GM18873 (cell line): ENCODE results near the gene SORCS2.

Experiments
- ATAC-seq: cut with Tn5 transposase; IDR thresholded peaks from one replicate; pipeline ENCODE4 v1.9.1; 2021; ENCODE audit warnings: mild to moderate bottlenecking, moderate library complexity, moderate number of reproducible peaks; ENCODE audit not compliant: unreplicated experiment, low FRiP score

The SORCS2 gene

DNA sequence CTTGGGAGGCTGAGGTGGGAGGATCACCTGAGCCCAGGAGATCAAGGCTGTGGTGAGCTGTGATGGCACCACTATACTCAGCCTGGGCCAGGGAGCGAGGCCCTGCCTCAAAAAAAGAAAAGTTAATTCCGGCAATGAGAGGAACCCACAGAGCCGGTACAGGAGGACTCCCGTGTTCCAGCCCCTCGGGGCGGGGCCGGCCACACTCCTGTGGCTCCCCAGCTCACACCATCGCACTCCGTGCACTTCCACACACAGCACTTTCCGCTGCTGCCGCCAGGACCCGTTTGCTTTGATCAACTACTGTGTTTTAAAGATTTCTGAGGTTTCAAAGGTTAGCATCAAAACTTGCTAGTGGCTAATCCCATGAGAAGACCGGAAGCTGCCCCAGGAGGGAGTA is 575.6 kb downstream of the SORCS2 start:
- ATAC-seq: no peak

DNA sequence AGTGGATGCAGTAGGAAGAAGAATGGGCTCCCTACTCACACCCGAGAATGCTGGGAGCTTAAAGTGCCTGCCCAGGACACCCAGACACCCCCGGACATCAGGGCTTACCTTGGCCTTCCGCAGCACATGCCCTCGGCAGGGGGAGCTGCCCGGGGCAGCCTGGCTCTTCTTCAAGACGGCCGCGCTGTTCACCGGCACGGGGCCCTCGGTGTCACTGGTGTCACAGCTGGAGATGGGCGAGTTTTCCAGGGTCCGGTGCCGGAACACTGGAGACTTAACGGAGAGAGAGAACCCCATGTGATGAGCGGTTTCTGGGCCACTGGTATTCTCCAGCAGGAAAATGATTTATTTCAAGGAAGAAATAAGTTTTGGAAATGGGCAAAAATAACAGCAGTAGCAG is 576.4 kb downstream of the SORCS2 start:
- no peak for ATAC-seq

DNA sequence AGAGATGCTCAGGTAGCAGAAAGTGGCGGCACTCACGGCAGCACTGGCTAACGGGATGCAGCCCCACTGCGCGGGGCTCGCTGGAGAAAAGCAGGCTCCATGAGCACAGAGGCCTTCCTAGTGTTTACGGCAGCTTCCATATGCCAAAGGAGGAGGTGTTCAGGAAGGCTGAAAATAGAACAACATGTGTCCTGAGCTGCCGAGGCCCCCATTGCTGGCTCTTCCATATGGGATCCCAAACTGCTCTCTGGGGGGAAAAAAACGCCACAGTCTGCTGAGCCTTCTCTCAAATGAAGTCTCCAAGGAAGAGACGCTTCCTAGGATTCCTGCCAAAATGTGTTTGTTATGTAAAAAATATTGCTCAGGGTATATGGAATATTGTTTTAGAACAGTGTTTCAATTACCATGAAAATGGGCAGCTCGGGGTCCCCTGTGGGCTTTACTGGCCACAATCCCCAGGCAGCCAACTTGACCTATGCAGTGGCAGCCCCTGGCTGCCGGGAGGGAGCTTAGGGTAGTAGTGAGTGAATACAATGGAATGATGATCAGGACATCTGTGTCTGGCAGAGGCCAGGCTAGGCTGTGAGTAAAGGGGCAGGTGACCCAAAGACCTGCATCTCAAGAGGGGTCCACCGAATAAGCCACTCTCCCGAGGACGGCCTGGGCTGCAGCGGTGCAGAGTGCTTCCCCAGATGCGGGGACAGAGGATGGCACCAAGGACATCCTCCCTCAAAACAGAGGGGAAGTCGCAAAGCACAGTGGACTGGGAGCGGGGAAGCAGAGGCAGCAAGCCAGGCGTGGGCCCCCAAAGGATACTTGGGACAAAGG is 577.3 kb downstream of the SORCS2 start:
- ATAC-seq: no peak

DNA sequence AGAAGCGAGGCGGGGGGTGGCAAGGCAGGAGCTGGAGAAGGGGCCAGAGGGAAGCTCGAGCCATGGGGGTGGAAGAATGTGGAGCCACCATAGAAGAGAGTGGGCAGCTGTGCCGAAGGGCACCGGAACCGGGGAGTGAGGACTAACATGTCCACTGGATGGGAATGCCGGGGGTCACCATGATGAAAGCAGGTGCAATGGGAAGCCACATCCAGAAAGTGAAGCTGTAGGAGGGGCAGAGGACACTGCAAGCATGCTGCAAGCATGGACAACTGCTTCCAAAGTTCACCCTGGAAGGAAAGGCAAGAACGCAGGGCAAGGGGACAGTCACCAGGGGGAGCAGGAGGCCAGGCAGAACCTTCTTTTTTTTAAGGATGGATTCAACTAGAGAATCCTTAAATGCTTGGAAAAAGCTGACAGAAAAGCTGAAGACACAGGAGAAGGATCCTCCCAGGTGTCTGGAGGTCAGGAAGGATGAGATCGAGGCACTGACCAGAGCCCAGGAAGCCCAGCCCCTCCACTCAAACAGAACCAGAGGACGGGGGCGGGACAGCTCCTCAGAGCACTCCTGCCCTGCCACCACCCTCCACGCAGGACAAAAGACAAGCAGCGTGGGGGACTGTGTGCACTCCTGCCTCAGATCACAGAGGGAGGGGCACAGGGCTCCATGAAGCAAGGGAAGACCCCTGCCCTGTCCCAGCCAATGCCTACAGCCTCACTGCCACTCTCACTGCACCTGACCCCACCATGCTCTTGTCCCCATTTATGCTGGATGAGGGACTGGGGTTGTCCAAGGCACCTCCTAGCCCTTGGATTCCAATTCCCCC is 578.1 kb downstream of the SORCS2 start:
- ATAC-seq: no peak

DNA sequence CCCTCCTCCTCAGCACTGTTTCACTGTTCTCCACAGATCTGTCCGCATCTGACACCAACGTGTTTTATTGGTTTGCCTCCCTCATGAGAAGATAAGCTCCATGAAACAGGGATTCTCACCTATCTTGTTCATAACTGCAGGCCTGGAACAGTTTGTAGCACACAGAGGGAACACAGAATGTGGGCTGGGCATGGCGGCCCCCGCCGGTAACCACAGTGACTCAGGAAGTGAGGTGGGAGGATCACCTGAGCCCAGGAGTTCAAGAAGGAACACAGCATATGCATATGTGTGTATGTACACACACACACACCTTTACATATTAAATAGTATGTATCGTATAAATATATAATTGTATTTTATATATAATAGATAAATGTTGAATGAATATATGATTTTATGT is 578.7 kb downstream of the SORCS2 start:
- no peak for ATAC-seq

DNA sequence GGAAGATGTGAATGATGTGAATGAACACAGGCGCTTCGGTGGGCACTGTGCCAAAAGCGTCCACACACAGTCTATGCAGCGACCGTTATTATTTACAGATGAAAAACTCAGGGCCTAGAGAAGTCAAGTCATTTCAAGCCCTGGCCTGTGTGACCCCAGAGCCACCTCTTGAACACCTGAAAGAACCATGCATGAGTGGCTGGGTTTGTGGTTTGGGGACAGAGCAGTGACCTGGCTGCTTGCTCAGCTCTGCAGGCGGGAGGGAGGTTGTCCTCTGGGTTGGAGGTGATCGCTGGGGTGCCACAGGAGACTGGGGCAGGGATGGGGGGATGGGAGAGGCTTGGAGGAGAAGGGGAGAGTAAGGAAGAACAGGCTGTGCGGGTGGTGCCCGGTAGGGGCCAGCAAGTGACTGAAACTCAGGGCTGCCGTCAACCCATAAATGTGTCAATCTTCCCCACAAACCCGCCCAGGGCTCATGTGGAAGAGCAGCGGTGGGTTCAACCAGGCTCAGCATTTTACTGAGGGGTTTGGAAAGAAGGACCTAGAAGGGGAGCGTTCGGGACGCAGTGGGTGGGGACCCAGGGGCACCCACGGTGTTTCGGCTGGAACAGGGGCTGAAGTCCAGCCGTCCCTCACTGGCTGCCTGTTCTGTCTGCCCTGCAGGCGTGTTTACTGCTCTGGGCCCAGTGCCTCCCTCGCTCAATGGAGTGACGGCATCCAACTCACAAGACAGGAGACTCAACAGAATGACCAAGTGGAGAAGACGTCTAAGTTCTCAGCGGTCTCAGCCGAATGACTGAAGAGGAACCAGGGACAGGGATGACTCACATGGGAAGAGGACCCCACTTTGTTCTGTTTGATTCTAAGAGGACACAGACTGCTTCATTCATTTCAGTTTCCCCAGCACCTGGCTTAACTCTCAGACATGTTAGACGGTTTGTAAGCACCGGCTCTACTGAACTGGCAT is 579.5 kb downstream of the SORCS2 start:
- peak; percentile 96 for ATAC-seq

DNA sequence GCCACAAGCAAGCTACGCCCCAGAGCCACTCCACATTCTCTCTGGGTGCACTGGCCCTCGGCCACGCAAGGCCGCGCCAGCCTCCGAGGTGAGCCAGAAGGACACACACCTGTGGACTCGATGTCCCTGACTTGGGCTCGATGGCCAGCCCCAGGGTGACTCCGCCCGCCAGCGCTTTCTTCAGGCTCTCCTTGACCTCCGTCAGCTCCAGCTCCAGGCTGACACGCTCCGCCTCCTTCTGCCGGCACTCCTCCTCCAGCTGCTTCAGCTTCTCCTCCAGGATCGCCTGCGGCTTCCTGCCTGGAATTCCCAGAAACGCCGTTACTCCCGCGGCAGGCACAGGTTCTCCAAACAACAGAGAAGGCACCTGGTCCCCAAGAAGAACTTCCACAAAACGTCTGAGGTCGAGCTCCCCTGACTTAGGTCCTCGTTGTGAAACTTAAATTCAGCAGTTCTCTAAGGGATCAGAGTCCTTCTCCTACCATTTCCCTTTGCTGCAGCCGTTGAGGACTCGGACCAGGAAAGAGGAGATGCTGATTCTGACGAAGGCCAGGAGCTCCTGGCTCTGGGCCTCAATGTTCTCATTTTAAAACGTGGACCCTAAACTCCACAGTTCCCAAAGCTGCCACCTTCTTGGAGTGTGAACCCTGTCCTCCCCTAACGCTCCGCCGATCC is 580.5 kb downstream of the SORCS2 start:
- no peak for ATAC-seq

DNA sequence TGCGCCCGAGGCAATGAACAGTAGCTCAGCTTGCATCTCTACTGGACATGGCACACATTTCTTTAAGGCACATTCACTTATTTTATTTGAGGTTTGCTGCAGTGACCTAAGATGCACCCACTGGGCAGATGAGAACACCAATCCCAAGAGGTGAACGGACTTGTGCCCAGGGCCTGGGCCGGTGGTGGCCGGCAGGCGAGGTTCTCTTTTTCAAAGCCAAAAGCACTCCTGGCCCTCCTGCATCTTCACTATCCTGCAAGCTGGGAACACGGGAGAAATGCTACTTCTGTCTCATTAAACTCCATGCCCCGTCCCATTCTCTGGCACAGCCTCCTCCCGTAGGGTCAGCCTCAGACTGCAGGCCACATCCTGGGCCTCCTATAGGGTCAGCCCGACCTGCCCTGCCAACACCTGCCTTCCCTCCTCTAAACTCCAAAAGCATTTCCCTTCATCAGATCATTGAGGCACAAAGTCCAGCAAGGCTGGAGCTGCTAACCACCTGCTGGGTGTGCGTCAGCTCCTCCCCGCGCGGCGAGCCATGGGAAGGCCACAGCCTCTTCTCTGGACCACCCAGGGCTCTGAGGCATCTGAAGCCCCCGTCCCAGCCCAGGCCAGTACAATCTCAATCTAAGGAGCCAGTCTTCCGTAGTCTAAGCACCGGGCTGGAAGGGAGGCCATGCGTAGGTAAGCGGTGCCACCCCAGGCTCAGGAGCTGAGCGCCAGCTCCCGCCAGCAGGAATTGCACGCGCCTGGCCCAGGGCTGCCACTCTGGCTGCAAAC is 581.3 kb downstream of the SORCS2 start:
- ATAC-seq: no peak

DNA sequence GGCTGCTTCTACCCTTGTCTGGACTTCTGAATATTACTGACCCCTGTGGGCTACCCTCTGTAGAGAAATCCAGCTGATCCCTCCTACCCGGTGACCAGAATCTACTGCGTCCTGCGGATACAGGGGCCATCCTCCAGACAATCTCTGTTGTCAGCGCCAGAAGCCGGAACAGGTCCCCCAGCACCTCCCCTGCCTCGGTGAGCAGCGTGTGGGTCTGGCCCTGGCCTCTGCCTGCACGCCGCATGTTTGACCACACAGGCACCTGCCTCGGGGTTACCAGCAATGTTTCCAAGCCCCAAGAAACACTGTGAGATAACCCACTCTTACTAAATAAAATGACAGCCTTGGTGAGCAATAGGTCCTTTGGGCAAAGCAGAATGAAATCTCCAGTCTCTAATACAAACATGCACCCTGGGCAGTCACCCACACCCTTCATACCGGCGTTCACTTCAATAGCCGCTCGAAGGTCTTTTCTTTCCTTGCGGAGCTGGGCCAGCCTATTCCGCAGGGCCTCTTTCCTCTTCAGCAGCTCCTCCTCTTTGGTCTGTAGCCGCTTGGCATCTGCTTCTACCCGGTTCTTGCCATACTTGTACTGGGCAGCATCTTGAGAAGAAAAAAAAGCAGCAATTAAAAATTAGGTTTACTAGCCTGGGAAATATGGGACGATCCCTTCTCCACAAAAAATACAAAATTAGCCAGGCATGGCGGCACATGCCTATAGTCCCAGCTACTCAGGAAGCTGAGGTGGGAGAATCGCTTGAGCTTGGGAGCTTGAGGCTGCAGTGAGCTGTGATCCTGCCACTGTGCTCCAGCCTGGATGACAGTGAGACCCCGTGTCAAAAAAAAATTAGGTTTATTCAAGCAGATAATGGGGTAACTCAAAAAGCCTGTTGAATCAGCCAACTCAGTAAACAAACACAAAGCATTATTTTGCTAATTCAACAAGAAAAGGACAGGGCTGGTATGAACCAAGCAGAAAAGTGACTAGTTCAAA is 582.3 kb downstream of the SORCS2 start:
- no peak for ATAC-seq

DNA sequence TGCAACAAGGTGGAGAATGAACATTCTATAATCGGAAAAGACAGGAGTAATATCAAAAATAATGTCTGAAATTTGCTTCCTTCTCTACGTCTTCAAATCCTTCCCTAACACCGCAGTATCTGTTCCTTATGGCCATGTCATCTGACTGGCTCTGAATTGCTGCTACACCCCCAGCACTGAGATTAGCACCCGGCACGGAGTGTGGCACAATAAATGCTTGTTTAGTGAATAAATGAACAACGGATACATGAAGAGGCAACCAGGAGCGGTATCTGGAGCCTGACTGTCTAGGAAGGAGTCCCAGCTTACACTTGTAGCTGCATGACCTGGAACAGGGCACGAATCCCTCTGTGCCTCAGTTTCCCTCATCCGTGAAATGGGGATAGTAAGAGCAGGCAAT is 583.1 kb downstream of the SORCS2 start:
- ATAC-seq: no peak

DNA sequence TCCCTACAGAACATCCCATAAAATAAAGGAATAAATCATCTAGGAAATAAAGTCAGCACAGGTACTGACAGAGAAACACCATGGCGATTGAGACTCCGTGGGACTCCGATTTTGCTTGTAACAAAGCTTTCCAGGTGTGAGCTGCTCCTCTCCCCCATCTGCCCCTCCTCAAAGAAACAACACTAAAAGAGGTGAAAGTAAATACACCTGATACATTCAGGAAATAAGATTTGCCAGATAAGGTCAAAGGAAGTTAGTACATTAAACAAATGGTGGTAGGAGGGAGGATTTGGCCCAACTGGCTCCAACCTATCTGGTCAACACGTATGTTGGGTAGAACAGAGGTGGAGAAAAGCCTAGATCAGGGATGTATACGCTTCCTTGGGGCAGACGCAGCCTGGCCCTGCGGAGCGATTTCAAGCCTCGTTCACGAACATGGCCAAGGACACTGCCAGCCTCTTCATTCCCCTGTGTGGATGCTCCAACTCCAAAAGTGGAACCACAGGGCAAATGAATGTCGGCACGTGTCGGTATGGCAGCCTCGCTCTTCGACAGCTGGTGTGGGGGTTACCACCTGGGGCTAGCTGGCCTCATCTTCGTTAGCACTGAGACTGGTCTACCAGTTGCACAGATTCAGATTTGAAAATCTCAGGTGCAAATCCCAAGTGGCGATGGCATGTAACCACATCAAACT is 584.8 kb downstream of the SORCS2 start:
- ATAC-seq: no peak

DNA sequence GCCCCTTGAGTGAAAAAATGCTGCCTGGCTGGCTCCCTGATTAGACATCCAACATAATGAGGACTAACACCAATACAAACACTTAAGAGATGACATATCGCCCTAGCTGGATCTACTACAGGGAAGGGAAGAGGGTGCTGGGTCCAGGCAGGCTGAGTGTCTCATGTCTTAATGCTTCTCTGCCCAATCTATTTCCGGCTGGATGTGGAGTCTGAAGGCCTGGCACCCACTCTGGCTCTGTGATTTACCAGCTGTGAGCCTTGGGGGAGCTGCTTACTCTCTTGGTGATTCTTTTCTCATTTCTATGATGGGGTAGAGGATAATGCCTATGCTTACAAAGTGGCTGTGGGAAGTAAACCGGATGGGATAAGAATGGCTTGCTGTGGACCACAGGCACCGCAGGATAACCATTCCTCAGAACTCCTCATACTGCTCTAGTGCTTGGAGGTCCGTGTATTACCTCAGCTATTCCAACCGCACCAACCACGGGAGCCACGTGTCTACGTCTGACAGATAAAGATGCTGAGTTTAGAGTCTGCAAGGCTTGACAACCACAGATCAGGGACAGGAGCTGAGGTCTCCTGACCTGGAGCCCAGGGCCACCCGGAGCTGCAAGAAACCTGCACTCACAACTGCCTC is 585.7 kb downstream of the SORCS2 start:
- no peak for ATAC-seq

DNA sequence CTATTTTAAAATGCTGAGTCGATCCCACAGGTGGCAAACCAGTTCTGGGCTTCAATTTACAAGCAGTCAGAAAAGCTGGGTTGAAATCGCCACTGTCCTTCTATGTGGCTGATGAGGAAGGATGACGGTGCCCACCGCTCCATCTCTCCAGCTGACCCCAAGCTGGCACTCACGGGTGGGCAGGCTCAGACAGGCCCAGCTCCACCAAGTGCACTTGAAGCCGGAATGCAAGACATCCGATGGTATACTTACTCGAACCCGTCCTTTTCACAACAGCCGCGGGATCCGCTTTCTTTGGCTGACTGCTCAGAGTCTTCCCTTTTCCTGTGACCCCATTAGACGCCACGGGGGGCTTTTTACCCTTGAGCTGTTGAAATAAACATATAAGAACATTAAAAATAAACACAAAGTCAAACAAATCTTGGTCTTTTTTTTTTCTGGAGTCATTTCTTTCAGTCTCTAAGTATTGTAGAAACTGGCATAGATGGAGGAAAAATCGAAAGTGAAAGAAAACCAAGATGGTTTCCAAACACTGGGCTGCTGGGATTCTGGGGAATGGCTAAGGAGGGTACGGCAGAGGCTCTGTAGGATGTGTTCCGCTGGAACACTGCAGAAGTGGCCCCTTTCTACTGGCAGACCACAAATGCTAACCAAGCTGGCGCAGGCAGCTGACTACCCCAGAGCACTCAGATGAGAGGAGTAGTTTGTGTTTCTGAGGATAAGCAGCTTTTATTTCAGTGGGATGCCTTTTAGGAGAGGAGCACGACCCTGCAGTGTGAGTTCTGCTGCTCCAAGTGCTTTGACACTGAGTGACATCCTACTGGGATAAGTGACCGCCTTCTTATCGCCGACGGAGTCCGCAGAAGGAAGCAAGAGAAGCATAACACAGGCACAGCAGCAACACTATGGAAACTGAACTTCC is 586.4 kb downstream of the SORCS2 start:
- ATAC-seq: no peak

DNA sequence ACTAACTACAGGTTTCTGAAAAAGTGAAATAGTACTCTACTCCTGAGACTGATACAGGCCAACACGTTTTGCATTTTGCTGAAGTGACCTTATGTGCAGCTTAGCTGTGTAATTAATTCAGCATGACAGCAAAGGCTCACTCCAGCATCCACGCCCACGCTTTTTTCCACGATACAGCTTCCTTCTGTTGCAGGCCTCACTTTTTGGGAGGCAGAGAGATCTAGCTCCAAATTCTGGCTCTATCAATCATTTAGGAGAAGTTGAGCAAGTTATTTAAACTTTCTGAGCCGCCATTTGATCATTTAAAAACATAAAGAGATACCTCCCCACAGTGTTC is 587.1 kb downstream of the SORCS2 start:
- no peak for ATAC-seq

DNA sequence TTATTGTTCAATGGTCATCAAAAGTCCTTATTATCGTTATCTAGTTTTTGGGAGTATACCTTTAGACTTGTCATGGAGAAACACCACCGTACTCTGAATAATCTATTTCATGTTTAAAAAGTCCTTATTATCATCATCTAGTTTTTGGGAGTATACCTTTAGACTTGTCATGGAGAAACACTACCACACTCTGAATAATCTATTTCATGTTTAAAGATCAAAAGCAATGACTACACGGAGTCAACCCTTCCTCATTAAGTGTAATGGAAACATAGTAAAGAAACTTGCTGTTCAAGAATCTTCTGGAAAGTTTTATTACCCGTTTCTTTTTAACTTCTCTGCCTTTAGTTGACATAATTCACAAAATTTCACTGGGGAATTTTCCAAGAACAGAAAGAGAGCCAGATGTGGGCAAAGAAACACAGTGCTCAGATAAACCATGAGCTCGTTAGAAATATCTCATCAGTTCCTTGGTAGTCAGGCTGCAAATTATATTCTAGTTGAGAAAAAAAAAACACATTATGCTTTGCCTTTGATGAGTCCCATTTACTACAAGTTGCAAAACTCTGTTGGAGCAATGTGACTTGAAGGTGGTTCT is 588.5 kb downstream of the SORCS2 start:
- no peak for ATAC-seq

DNA sequence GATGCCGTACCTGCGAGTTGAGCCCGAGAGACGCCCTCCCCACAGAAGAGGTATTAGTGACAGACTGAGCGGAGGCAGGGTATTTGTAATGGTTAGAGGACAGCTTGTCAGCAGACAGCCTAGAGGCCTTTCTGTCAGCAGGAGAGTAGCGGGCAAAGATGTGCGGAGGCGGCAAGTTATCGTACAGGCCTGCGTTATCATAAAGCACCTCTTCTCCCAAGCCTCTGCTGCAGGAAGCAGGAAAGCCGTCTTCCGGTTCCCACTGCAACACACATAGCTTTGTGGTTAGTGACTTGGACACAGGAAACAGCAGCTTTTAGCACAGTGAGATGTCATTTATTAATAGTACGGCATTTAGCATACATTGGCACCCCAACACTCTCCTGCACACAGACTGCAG is 589.0 kb downstream of the SORCS2 start:
- no peak for ATAC-seq
